ENCODE data around the gene BARHL1.

Gene BARHL1

DNA sequence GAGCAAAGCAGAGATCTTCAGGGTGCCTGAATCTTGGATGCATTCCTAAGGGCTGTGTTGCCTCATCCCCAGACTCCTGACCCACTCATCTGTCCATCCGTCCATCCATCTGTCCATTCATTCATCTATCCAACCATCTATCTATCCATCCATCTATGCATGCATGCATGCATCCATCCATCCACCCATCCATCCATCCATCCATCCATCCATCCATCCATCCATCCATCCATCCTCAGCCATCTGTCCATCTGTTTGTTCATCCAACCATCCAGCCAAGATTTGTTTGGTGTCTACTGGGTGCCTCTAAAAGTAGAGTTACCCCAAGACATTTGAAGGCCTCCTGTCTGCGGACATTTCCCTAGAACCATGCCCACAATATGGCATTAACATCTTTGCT, 27.7 kb upstream of the BARHL1 start:
- TF ChIP-seq CTCF (IDR thresholded peaks at IDR 0.05; ENCODE audit: low read depth, low read length, missing control alignments) = no peak
- DNase-seq (ENCODE audit: low read depth) = no peak
- no peak overlapping the region for H3K4me3 ChIP-seq (ENCODE audit: low read depth, low read length)
- in situ Hi-C loops (cut with HindIII; ENCODE audit: low sequenced_read_pairs) = loop anchor here (5.0 kb wide), 1 partner anchor 72 kb away; no protein-coding TSS in a partner anchor

DNA sequence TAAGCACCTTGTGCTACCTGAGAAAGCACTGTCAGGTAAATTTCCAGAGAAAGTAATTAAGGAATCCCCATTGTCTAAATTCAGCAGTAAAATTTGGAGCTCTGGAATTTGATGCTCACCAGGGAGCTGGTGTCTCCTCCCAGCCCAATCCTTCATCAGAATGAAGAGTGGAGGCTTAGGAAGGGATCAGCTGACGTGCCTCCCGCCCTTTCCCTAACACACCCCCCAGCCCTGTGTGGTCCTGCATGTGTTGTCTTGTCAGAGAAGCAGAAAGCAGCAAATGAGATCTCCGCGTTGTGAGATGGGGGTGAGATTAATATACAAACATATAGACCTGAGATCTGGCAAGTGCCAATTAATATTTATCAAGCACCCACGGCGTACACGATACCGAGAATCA, 26.9 kb upstream of the BARHL1 start:
- in situ Hi-C loops (cut with HindIII; ENCODE audit: low sequenced_read_pairs) = no loop called here

GRCh38 chr9:132556235-132556634, 26.2 kb upstream of the BARHL1 start:
- in situ Hi-C loops (cut with HindIII; ENCODE audit: low sequenced_read_pairs) = no loop called here
- no peak overlapping the region for H3K4me3 ChIP-seq (ENCODE audit: low read depth, low read length)
- TF ChIP-seq CTCF (IDR thresholded peaks at IDR 0.05; ENCODE audit: low read depth, low read length, missing control alignments) = no peak
- no peak for DNase-seq (ENCODE audit: low read depth)

More for the DNA sequence above, 26.9 kb upstream of the BARHL1 start:
- no peak for DNase-seq (ENCODE audit: low read depth)
- no peak for TF ChIP-seq CTCF (IDR thresholded peaks at IDR 0.05; ENCODE audit: low read depth, low read length, missing control alignments)
- no peak overlapping the region for H3K4me3 ChIP-seq (ENCODE audit: low read depth, low read length)

GRCh38 chr9:132556714-132557113, 25.7 kb upstream of the BARHL1 start:
- in situ Hi-C loops (cut with HindIII; ENCODE audit: low sequenced_read_pairs) = no loop called here
- no peak overlapping the region for H3K4me3 ChIP-seq (ENCODE audit: low read depth, low read length)
- TF ChIP-seq CTCF (IDR thresholded peaks at IDR 0.05; ENCODE audit: low read depth, low read length, missing control alignments) = no peak
- no peak for DNase-seq (ENCODE audit: low read depth)

GRCh38 chr9:132557159-132557558, 25.2 kb upstream of the BARHL1 start:
- TF ChIP-seq CTCF (IDR thresholded peaks at IDR 0.05; ENCODE audit: low read depth, low read length, missing control alignments) = no peak
- DNase-seq (ENCODE audit: low read depth) = no peak
- in situ Hi-C loops (cut with HindIII; ENCODE audit: low sequenced_read_pairs) = no loop called here
- no peak overlapping the region for H3K4me3 ChIP-seq (ENCODE audit: low read depth, low read length)

- in situ Hi-C loops (cut with HindIII; ENCODE audit: low sequenced_read_pairs) = no loop called here
- TF ChIP-seq CTCF (IDR thresholded peaks at IDR 0.05; ENCODE audit: low read depth, low read length, missing control alignments) = no peak
- DNase-seq (ENCODE audit: low read depth) = no peak
Measured at GRCh38 chr9:132559711-132560110, 22.7 kb upstream of the BARHL1 start.

More at GRCh38 chr9:132559711-132560110, 22.7 kb upstream of the BARHL1 start:
- H3K4me3 ChIP-seq (ENCODE audit: low read depth, low read length) = no peak overlapping the region

Measured in astrocyte of the cerebellum (primary cell).